HG02763 (cell line): Measurements from ENCODE around the gene IZUMO4.
A peak's percentile ranks its signal among the peaks of the same experiment; 100 is the strongest.

Experiments used
- ATAC-seq: cut with Tn5 transposase; IDR thresholded peaks from one replicate; pipeline ENCODE4 v1.9.1; 2021; ENCODE audit warnings: mild to moderate bottlenecking, moderate library complexity; ENCODE audit not compliant: unreplicated experiment

The IZUMO4 gene

GRCh38 chr19:2096480-2097202, at the start of gene IZUMO4:
Gene IZUMO4 (plus strand): TSS chr19:2096915. CDS start chr19:2096946, 31 bp downstream.
- peak; percentile 63 for ATAC-seq

DNA sequence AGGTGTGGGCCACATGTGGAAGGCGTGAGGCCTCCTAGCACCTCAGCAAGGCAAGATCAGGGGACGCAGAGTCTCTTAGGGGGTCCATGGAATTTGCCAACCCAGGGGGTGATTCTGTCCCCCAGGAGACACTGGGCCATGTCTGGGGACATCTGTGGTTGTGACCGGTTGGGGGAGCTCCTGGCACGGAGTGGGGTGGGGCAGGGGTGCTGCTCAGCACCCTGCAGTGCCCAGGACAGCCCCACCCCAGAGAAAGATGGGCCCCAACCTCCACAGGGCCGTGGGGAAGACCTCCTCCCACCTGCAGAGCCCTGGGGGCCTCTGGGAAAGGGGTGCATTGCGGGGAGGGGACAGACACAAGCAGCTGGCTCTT, 49.7 kb upstream of the IZUMO4 start:
- ATAC-seq, result no peak

- no peak for ATAC-seq
Measured at GRCh38 chr19:2047449-2048103, 49.1 kb upstream of the IZUMO4 start.

GRCh38 chr19:2048104-2048958, 48.4 kb upstream of the IZUMO4 start:
- ATAC-seq, result no peak

DNA sequence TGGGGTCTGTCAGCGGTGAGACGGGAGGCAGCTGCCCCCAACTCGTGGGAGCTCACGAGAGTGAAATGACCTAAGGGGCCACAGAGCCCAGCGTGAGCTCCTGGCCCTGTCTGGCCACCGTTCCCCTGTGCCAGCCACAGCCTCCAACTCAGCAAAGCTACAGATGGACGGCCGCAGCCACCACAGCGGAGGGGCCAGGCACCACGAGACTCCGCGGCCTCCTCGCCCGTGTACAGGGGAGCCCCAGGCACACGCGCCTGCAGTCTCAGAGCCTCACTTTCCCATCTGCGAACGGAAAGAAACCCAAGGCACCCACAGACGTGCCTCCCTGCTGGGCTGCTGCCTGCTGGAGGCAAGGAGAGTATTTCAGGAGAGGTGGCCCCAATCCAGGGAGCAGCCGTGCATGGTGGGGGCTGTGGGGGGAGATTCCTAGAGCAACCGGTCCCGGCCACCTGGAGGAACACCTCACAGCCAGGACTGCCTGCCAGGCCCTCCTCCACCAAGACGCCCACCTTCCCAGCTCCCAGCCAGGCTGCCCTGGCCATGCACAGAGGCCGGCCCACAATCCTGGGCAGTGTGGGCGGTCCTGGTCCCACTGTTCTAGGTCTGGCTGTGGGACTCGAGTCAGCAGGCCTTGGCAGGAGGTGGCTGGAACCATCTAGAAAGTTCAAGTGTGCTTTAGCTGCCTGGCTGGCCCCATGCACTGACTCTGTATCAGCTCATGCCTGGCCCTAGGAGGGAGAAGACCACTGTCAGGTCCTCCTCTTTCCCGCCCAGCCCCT, 47.6 kb upstream of the IZUMO4 start:
- no peak for ATAC-seq

DNA sequence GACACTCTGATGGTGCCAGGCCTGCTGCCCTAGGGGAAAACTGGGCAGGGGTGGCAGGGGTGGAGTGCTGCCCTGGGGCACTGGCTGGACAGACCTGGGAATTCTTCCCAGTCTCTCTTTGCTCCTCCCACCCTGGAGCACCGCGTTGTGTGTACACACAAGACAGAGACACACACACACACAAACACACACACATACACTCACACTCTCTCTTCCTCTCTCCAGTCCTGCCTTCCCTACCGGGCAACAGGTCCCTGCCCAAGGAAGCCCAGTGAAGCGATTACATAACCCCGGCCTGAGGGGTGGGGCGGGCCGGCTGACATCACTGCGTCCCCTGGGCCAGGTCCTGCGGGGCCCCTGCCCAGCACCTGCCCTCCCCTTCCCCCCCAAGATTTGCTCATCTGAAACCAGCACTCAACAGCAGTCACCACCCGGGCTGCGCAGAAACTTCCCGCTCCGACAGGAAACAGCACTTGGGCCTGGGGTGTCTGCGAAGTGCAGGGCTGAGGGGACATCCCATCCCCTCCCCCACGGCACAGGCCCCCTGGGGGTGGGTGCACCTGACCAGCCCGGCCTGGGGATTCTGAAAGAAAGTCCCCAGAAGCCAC, 46.9 kb upstream of the IZUMO4 start:
- peak; percentile 12 for ATAC-seq

- ATAC-seq, result peak; percentile 1
Measured at GRCh38 chr19:2050349-2050990, 46.2 kb upstream of the IZUMO4 start.

GRCh38 chr19:2050991-2051772, 45.5 kb upstream of the IZUMO4 start, which contains the start of gene MKNK2:
Gene MKNK2 (minus strand): TSS chr19:2051244. CDS start chr19:2050851, 393 bp downstream.
- ATAC-seq, result peak; percentile 63

GRCh38 chr19:2051773-2052704, 44.7 kb upstream of the IZUMO4 start:
- ATAC-seq, result no peak

DNA sequence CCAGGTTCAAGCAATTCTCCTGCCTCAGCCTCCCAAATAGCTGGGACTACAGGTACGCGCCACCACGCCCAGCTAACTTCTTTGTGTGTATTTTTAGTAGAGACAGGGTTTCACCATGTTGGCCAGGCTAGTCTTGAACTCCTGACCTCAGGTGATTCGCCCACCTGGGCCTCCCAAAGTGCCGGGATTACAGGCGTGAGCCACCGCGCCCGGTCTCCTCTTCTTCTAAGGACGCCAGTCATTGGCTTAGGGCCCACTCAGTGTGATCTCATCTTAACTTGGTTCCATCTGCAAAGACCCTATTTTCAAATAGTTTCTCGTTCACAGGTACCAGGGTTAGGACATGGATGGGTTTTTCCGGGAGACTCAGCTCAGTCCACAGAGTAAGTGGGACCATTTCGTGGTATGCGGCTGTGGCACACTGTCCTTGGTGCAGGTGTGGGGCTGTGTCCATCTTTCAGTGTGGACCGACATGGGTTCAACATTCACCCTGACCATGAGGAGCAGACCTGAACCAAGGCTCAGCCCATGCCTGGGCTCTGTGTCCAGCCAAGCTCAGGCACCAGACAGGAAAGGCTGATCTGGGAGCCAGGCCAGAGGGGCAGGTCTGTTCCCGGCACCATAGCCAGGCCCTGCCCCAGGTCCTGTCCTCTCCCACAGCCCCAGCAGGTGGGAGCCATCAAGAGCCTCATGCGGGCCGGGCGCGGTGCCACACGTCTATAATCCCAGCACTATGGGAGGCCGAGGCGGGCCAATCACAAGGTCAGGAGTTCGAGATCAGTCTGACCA, 42.9 kb upstream of the IZUMO4 start:
- no peak for ATAC-seq

GRCh38 chr19:2054763-2055162, 42.0 kb upstream of the IZUMO4 start:
- no peak for ATAC-seq

GRCh38 chr19:2055931-2056836, 40.5 kb upstream of the IZUMO4 start:
- no peak for ATAC-seq

- ATAC-seq, result no peak
Measured at GRCh38 chr19:2056837-2057192, 39.9 kb upstream of the IZUMO4 start.

- ATAC-seq, result no peak
Measured at GRCh38 chr19:2057484-2058469, 38.9 kb upstream of the IZUMO4 start.
